GM19025 (cell line): ENCODE measurements around the gene RPL6.
"Not testable (repeated sequence)": the region's sequence is repeated elsewhere in the genome, so short reads cannot be mapped to it uniquely, and the experiment has no call there.

Experiments
- ATAC-seq: cut with Tn5 transposase; IDR thresholded peaks from one replicate; pipeline ENCODE4 v1.9.1; 2021; ENCODE audit warnings: mild to moderate bottlenecking, low read depth, moderate library complexity; ENCODE audit not compliant: unreplicated experiment

Gene RPL6

DNA sequence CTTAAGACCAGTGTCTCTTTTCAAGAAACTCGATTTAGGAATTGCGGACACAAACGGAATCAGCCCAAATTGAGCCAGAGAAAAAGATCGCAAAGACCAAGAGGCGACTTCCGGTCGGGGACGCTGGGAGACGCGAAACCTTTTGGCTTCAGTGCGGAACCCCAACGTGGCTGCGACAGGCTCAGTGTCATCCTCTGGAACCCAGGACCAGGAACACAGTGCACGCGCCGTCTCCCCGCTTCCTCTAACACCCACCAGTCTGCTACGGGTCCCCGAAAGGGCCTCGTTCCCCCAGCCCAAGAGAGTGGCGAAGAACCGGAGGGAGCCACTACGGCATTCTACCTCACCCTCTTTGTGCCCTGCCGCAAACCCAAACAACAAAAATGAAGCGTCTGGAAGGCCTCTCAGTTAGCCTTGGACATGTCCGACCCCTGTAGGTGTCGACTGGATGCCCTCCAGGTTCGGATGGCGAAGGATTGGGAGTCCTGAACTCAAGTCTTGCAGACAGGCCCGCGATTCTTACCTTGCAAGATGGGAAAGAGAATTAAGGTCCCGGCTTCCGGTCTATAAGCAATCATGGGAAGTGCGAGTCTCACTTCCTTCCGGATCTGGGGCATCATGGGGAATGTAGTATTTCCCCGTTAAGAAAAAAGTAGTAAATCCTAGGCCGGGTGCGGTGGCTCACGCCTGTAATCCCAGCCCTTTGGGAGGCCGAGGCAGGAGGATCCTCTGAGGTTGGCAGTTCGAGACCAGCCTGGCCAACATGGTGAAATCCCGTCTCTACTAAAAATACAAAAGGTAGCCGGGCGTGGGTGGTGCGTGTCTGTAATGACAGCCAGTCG is at the start of gene RPL6:
RPL6 (minus strand) TSS at position 542 of the 842 bp plus-strand sequence. CDS start 949 bp downstream, outside the sequence.
- ATAC-seq: peak; percentile 68

DNA sequence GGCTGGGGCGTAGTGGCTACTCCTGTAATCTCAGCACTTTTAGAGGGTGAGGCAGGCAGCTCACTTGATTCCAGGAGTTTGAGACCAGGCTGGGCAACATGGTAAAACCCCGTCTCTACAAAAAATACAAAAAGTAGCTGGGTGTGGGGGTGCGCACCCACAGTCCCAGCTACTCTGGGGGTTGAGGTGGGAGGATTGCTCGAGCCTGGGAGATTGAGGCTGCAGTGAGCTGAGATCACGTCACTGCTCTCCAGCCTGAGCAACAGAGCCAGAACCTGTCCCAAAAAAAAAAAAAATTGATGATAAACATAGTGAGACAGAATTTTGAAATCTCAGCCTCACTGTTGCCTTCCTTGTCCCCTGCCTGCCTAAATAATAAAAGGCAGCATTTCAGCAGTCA is 49.3 kb upstream of the RPL6 start:
- no peak for ATAC-seq

DNA sequence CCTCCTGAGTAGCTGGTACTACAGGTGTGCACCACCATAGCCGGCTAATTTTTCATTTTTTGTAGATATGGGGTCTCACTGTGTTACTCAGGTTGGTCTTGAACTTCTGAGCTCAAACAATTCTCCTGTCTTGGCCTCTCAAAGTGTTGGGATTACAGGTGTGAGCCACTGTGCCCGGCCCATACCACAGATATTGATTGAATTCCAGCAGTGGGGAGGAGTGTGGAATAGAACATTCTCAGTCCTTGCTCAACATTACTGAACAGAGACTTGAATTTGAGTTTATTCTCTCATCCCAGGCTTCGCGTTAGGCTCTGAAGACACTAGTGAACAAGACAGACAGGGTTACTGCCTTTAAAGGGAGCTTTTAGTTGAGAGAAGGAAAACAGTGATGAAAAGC is 48.9 kb upstream of the RPL6 start:
- ATAC-seq: no peak

DNA sequence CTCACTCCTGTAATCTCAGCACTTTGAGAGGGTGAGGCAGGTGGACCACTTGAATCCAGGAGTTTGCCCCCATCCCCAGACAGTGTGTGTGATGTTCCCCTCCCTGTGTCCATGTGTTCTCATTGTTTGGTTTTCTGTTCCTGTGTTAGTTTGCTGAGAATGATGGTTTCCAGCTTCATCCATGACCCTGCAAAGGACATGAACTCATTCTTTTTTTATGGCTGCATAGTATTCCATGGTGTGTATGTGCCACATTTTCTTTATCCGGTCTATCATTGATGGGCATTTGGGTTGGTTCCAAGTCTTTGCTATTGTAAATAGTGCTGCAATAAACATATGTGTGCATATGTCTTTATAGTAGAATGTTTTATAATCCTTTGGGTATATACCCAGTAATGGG is 47.7 kb upstream of the RPL6 start:
- not testable (repeated sequence) for ATAC-seq

DNA sequence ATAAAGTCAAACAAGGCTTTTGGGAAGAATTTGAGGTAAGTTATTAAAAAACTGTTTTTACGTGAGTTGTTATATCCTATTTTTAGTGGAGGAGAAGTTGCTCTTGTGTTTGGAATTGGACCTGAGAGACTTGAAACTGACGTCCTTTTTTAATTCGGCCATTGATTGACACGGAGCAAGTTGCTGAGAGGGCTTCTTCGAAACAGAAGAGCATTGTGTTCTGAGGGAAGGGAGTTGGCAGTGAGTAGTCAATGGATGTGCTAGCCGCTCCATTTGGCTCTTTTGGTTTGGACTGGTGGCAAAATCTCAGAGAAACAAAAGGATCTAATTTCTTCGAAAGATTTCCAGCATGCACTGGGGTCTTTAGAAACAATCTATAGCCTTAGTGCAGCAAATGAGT is 46.6 kb upstream of the RPL6 start:
- no peak for ATAC-seq

DNA sequence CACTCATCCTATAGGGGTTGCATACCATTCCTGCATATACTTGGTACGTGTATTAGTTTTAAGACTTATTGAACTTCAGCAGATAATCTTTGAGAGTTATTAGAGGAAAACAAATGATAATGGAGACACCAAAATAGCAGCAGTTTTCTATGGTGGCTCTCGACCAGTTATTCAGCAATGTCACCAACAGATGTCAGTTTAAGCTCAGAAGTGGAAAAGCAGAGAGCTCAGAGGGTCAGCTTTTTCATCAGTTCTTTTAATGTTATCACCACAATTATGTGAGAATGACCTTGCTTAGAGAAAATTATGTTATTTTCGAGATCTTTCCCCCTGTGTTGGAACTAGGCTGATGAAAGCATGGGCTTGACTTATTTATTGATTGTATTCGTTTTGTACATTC is 41.3 kb upstream of the RPL6 start:
- ATAC-seq: no peak

DNA sequence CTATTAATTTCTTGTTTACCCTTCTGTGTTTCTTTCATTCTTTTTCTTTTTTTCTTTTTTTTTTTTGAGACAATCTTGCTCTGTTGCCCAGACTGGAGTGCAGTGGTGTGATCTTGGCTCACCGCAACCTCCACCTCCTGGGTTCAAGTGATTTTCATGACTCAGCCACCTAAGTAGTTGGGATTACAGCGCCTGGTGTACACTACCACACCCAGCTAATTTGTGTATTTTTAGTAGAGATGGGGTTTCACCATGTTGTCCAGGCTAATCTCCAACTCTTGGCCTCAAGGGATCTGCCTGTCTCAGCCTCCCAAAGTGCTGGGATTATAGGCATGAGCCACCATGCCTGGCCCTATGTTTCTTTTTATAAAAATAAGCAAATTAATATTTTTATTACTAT is 38.8 kb upstream of the RPL6 start:
- not testable (repeated sequence) for ATAC-seq

DNA sequence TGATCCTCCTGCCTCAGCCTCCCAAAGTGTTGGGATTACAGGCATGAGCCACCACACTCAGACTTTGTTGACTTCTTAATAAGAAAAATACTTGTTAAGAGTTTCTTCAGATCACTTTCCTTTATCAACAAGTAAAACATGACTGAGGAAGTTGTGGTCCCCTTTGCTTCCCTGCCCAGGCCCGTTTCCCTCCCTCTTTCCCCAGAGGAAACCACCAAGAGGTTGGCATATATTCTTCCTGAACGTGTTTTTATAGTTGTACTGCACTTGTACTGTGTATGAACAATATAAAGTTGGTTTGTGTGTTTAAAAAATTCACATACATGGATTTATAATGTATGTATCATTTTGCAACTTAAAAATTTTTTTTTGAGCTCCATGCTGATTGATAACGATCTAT is 37.7 kb upstream of the RPL6 start:
- no peak for ATAC-seq

DNA sequence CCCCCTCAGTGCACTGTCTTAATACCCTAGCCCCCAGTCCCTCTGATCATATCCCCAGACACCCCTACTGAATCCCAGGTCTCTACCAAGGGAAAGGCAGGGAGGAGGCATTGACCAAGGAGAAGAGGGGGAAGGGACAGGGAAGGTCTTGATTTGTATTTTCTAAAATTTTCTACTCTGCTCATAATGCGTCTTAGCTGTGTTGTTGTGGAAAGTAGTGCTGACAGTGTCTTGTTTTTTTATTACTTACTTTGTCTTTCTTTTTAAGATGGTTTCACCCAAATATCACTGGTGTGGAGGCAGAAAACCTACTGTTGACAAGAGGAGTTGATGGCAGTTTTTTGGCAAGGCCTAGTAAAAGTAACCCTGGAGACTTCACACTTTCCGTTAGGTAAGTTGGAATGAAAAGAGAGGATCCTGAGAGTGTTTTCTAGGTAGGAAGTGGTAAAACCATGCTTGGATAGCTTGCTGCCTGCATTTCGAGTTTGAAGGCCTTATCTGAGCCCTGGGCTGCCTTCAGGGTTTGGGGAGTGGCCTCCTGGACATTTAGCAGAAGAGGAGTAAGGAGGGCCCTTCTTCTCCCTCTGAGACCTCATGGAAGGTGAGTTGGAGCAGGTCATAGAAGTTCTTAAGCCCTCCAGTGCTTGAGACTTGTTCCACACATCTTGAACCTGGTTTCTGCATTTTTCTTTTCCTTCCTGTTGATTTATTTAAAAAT is 36.8 kb upstream of the RPL6 start:
- no peak for ATAC-seq

DNA sequence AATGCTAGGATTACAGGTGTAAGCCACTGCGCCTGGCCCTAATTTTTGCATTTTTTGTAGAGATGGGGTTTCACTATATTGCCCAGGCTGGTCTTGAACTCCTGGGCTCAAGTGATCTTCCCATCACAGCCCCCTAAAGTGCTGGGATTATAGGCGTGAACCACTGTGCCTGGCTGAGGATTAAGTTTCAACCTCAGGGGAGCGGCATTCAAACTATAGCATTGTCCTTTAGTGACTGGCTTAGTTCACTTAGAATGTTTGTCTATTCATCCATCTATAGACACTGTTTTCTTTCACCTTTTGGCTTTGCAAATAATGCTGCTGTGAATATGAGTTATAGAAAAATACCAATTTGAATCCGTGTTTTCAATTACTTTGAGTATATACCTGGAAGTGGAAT is 34.5 kb upstream of the RPL6 start:
- no peak for ATAC-seq

DNA sequence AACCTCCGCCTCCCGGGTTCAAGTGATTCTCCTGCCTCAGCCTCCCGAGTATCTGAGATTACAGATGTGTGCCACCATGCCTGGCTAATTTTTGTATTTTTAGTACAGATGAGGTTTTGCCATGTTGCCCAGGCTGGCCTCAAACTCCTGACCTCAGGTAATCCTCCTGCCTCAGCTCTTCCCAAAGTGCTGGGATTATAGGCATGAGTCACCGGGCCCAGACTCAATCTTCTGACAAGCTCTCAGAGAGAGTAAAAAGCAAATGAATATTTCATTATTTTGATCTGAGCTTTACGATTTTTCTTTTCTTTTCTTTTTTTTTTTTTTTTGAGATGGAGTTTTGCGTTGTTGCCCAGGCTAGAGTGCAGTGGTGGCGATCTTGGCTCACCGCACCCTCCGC is 31.2 kb upstream of the RPL6 start:
- not testable (repeated sequence) for ATAC-seq

DNA sequence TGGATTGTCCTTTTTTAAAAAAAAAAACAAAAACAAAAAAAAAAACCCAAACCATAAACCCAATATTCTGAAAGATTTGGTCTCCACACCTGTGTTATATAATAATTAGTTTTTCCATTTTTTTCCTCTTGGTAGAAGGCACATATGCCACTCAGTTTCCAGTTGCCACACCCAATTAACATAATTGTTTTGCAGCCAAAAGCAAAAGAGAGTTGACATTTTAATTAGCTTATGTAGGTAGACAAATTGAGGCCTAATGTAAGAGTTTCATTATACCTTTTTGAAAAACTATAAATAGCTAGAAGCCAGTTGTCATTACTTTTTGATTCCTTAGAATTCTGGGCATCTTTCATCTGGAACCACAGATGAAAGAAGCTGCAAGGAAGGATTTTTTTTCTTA is 30.4 kb upstream of the RPL6 start:
- no peak for ATAC-seq

DNA sequence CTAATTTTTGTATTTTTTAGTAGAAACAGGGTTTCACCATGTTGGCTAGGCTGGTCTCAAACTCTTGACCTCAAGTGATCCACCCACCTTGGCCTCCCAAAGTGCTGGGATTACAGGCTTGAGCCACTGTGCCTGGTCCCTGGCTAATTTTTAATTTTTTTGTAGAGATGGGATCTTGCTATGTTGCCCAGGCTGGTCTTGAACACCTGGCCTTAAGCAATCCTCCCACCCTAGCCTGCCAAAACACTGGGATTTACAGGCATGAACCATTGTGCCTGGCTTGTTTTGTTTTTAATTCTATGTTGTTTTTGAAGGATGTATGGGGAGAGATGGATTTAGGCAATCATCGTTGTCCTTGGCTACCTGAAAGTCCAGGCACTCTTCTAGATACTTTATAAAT is 29.2 kb upstream of the RPL6 start:
- not testable (repeated sequence) for ATAC-seq

DNA sequence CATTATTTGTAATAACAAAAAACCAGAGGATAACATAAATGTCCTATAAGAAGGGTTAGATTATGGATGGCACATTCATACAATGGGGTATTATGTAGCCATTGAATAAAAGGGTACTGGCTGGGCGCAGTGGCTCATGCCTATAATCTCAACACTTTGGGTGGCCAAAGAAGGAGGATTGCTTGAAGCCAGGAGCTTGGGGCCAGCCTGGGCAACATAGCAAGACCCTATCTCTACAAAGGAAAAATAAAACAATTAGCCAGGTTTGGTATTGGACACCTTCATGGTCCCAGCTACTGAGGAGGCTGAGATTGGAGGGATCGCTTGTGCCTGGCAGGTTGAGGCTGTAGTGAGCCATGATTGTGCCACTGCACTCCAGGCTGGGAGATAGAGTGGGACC is 24.1 kb upstream of the RPL6 start:
- no peak for ATAC-seq

DNA sequence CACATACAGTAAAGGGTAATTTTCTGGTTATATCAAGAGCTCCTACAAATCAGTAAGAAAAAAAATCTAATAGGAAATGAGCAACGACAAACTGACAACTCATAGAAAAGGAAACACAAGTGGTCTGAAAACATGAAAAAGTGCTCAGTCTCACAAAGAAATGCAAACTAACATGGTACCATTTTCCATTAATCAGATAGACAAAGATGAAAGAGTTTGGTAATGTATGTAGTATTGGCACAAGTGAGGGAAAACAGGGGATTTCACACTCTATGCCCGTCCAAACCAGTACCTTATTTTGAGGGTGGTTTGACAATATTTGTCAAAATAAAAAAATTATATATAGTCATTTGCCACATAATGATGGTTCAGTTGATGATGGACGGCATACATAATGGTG is 22.6 kb upstream of the RPL6 start:
- ATAC-seq: no peak

DNA sequence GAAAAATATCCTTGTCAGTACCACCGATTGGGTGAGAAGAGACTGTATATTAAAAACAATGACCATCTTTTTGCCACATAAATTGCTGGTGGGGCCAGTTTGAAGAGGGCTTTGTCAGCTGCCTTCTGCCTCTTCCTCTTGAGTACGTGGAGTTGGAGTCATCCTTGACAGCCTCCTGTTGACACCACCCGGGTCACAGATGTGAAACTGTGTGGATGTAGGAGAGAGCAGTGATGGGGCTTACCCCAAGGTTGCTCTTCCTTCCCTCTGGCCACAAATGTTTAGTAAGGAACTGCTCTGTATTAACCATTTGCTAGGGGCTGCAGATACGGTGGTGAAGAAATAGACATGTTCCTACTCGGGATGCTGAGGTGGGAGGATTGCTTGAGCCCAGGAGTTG is 21.5 kb upstream of the RPL6 start:
- ATAC-seq: no peak

DNA sequence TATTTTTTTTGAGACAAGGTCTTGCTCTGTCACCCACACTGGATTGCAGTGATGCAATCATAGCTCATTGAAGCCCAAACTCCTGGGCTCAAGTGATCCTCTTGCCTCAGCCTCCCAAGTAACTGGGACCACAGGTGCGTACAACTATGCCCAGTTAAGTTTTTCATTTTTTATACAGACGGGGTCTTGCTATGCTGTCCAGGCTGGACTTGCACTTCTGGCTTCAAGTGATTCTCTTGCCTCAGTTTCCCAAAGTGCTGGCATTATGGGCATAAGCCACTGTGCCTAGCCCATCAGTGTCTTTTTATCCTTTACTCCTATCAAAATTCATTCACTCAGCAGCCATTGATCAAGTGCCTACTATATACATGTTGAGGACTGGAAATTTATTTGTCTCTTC is 18.4 kb upstream of the RPL6 start:
- no peak for ATAC-seq

DNA sequence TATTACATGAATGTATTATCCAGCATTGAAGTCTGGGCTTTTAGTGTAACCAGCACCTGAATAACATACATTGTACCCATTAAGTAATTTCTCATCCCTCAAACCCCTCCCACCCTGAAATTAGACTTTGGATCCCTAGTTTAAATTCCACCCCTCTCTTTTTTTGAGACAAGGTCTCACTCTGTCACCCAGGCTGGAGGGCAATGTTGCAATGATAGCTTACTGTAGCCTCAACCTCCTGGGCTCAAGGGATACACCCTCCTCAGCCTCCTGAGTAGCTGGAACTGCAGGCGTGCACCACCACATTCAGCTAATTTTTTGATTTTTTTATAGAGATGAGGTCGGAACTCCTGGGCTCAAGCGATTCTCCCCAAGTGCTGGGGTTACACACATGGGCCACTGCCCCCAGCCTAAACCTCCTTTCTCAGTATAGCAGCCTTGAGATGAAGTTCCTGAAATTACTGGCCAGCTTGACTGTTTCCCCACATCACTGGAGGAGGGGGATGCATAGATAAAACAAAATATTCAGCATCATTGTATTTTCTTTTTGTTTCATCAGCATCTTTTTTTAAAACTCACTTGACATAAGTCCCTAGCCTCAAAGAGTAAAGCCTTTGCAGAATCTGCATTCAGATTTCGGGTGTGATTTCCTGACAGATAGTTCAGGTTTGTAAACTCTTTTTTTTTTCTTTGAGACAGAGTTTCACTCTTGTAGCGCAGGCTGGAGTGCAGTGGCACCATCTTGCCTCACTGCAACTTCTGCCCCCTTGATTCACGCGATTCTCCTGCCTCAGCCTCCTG is 16.4 kb upstream of the RPL6 start:
- no peak for ATAC-seq

DNA sequence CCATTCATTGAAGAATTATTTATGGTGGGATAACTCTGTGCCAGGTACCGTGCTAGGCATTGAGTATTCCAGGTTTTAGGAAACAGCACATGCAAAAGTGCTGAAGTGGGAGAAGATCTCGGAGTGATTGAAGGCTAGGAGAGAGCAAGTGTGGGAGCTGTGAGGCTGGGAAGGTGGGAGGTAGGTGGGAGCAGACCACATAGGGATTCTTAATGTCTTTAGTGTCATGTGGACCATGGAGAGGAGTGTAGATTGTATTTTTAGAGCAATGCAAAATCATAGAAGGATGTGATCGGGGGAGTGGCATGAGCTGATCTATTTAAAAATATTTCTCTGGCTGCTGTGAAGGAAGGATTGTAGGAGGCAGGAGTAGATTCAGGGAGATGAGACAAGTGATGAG is 14.7 kb upstream of the RPL6 start:
- ATAC-seq: no peak

DNA sequence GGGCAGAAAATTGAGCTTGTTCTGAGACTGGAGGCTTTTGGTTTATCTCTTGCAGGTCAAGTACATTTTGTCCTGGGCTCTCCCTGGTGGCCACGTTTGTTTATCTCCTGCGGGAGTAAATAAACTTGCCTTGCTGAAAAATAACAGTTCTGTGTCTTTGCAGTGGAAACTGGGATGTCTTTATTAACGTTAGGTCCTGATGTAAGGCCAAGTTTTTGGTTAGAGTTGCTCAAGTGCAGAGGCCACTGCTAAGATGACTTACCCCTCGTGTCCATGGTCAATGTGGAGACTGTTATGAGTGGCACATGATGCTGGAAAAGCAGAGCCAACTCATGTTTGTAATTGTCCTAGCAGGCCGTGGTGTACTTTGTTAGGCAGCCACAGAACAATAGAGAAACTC is 13.1 kb upstream of the RPL6 start:
- ATAC-seq: no peak

DNA sequence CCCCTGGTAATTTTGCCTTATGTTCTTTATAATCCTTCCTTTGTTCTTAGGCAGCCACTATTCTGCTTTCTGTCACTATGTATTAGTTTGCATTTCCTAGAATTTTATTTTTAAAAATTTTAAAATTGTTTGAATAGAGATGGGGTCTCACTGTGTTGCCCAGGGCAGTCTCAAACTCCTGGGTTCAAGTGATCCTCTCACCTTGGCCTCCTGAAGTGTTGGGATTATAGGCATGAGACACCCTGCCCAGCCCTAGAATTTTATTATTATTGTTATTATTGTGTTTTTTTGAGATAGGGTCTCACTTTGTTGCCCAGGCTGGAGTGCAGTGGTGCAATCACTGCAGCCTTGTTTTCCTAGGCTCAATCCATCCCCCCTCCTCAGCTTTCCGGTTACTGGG is 12.0 kb upstream of the RPL6 start:
- ATAC-seq: no peak
